Hepatocyte (in vitro differentiated cells): Measurements from ENCODE around the gene NAV2. TPM values are rescaled to one million over a fixed set of nuclear protein-coding genes. Genes with fewer than 3 reads are reported as not detected.

ENCODE experiments used
- DNase-seq: peaks from one replicate; pipeline ENCODE4 v3.0.0-alpha.2; 2016; ENCODE audit warnings: low spot score
- H2AFZ ChIP-seq: fragments of 200-600 bp; sonication (generic); 2 replicates; pipeline ENCODE4 v1.6.0; 2016; ENCODE audit warnings: antibody characterized with exemption, mild to moderate bottlenecking
- H3K27ac ChIP-seq: fragments of 200-600 bp; sonication (generic); 2 replicates; pipeline ENCODE4 v1.5.1; 2016; ENCODE audit warnings: mild to moderate bottlenecking
- H3K27me3 ChIP-seq: fragments of 200-600 bp; sonication (generic); 2 replicates; pipeline ENCODE4 v1.6.1; 2016
- H3K36me3 ChIP-seq: fragments of 200-600 bp; sonication (generic); replicated peaks from 2 replicates; pipeline ENCODE4 v1.5.1; 2016; ENCODE audit warnings: low read depth; ENCODE audit not compliant: insufficient read depth
- H3K4me1 ChIP-seq: fragments of 200-600 bp; sonication (generic); 2 replicates; pipeline ENCODE4 v1.5.1; 2016; ENCODE audit warnings: mild to moderate bottlenecking, moderate library complexity; ENCODE audit not compliant: insufficient read depth
- H3K4me2 ChIP-seq: fragments of 200-600 bp; sonication (generic); 2 replicates; pipeline ENCODE4 v1.6.0; 2016
- H3K4me3 ChIP-seq: fragments of 200-600 bp; sonication (generic); 2 replicates; pipeline ENCODE4 v1.5.1; 2016; ENCODE audit warnings: mild to moderate bottlenecking
- H3K79me2 ChIP-seq: fragments of 200-600 bp; sonication (generic); 2 replicates; pipeline ENCODE4 v1.6.0; 2017; ENCODE audit warnings: mild to moderate bottlenecking
- H3K9me2 ChIP-seq: fragments of 200-600 bp; sonication (generic); replicated peaks from 2 replicates; pipeline ENCODE4 v1.6.0; 2017; ENCODE audit warnings: mild to moderate bottlenecking; ENCODE audit not compliant: insufficient read depth
- H3K9me3 ChIP-seq: fragments of 200-600 bp; sonication (generic); 2 replicates; pipeline ENCODE4 v1.5.1; 2016; ENCODE audit warnings: low read depth, mild to moderate bottlenecking
- H4K20me1 ChIP-seq: fragments of 200-600 bp; sonication (generic); 2 replicates; pipeline ENCODE4 v1.6.0; 2016; ENCODE audit warnings: mild to moderate bottlenecking; ENCODE audit not compliant: insufficient read depth, poor library complexity, severe bottlenecking
- CTCF ChIP-seq: fragments of 200-600 bp; sonication (generic); IDR thresholded peaks from 2 replicates; pipeline ENCODE4 v1.5.1; 2016; ENCODE audit warnings: antibody characterized with exemption, mild to moderate bottlenecking; ENCODE audit not compliant: poor library complexity
- EZH2 ChIP-seq: fragments of 200-600 bp; sonication (generic); IDR thresholded peaks from 2 replicates; pipeline ENCODE4 v1.6.1; 2016; ENCODE audit warnings: antibody characterized with exemption, mild to moderate bottlenecking, borderline replicate concordance
- EZH2phosphoT487 ChIP-seq: fragments of 200-600 bp; sonication (generic); IDR thresholded peaks from one replicate; pipeline ENCODE4 v1.6.1; 2018; ENCODE audit warnings: antibody characterized with exemption, mild to moderate bottlenecking, low read depth, moderate library complexity; ENCODE audit not compliant: unreplicated experiment, severe bottlenecking
- WGBS: methylation state at CpG from one replicate; pipeline ENCODE4 v1.1.6; 2016; ENCODE audit warnings: low lambda C conversion rate; ENCODE audit errors: missing lambda C conversion rate; 5-methylcytosine and 5-hydroxymethylcytosine counted together
- polyA plus RNA-seq: library from polyadenylated mRNA; unstranded; fragments of >200 nt; fragmentation: Nextera tagmentation; extraction: Ambion mirVana; gene quantifications from 2 replicates; pipeline ENCODE4 v1.2.1, GENCODE V29; 2016
- total RNA-seq: library from RNA; depleted of rRNA; stranded (reverse); fragments of >200 nt; gene quantifications from 2 replicates; pipeline ENCODE4 v1.2.3, GENCODE V29; 2014

Gene NAV2
- total and polyA plus RNA-seq, 2 experiments from 2014 or later = 23.7 to 30.8 TPM

DNA sequence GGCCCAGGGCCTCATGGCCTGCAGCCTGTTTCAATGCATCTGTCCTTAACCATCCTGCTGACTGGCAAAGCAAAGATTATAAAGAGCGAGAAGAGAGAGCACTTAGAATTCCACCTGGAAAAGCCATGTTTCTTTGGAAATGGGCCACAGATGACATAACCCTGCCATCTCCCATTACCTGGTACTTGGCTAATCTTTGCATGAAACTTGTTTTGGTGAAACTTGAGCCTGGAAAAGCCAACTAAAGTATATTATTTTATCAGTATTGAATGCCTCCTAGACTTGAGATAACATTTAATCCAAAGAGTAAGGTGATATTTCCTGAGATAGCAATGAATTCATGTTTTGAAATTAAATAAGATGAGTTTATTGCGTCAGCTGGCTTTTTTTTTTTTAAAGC lies 72.6 kb downstream of the NAV2 start:
- no peak for DNase-seq
- no peaks in the 10 kb centered on the region for H3K27me3 ChIP-seq
- H3K4me3 ChIP-seq = no peak overlapping the region
- H3K36me3 ChIP-seq = no peaks in the 10 kb centered on the region
- no peaks in the 10 kb centered on the region for H4K20me1 ChIP-seq
- 84% methylated on average over 2 of the region's 2 CpGs for WGBS
- H3K9me2 ChIP-seq = no peaks in the 10 kb centered on the region
- no peaks in the 10 kb centered on the region for H3K9me3 ChIP-seq
- H3K27ac ChIP-seq = no peak overlapping the region
- TF ChIP-seq EZH2phosphoT487 (no peak), CTCF (no peak), EZH2 (no peak)
- H3K4me1 ChIP-seq = peaks cover 13% of the 10 kb centered on the region
- H2AFZ ChIP-seq = no peak overlapping the region
- H3K4me2 ChIP-seq = no peak overlapping the region
- H3K79me2 ChIP-seq = peaks cover 74% of the 10 kb centered on the region

GRCh38 chr11:19786644-19787043 lies 74.0 kb downstream of the NAV2 start:
- Histone ChIP-seq H3K79me2 (peaks cover 71% of the 10 kb centered on the region), H4K20me1 (no peaks in the 10 kb centered on the region)
- DNase-seq = no peak

GRCh38 chr11:19788435-19788834 lies 75.8 kb downstream of the NAV2 start:
- Histone ChIP-seq H3K4me3 (no peak overlapping the region), H3K27ac (peak overlapping the region; percentile 63), H3K4me1 (peaks cover 33% of the 10 kb centered on the region), H3K27me3 (no peaks in the 10 kb centered on the region), H3K36me3 (no peaks in the 10 kb centered on the region), H2AFZ (no peak overlapping the region), H3K9me2 (no peaks in the 10 kb centered on the region), H4K20me1 (no peaks in the 10 kb centered on the region), H3K9me3 (no peaks in the 10 kb centered on the region), H3K79me2 (peaks cover 56% of the 10 kb centered on the region), H3K4me2 (no peak overlapping the region)
- 91% methylated on average over 4 of the region's 4 CpGs for WGBS
- TF ChIP-seq EZH2 = no peak
- TF ChIP-seq EZH2phosphoT487 = no peak
- no peak for DNase-seq

More at GRCh38 chr11:19786644-19787043, 74.0 kb downstream of the NAV2 start:
- no peaks in the 10 kb centered on the region for H3K9me2 ChIP-seq
- H3K4me3 ChIP-seq = no peak overlapping the region
- no peaks in the 10 kb centered on the region for H3K9me3 ChIP-seq
- TF ChIP-seq EZH2phosphoT487 (no peak), EZH2 (no peak), CTCF (no peak)
- H3K36me3 ChIP-seq = no peaks in the 10 kb centered on the region
- WGBS = 90% methylated on average over 2 of the region's 2 CpGs
- H3K27ac ChIP-seq = no peak overlapping the region
- H3K4me2 ChIP-seq = no peak overlapping the region
- H3K27me3 ChIP-seq = no peaks in the 10 kb centered on the region
- H3K4me1 ChIP-seq = peaks cover 27% of the 10 kb centered on the region
- no peak overlapping the region for H2AFZ ChIP-seq

DNA sequence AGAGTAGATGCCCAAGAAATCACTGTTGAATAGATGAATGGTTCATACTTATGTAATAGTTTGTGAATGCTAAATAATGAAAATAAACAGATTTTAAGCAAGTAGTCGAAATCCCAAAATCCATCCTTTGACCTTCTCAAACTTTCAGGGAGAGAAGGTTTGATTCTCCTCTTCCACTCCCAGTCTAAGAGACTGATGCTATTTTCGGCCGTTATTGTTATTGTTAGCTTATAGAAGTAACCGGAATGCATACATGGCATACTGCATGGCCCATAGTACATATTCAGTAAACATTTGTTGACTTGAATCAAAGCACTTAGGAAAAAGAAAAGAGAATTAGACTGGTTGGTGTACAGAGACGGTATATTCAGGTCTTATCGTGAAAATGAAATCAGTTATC lies 76.6 kb downstream of the NAV2 start:
- Histone ChIP-seq H2AFZ (no peak overlapping the region), H3K4me3 (no peak overlapping the region), H3K4me1 (peaks cover 33% of the 10 kb centered on the region), H4K20me1 (no peaks in the 10 kb centered on the region), H3K27me3 (no peaks in the 10 kb centered on the region), H3K4me2 (peak overlapping the region; percentile 44), H3K36me3 (no peaks in the 10 kb centered on the region), H3K9me2 (no peaks in the 10 kb centered on the region), H3K79me2 (peaks cover 60% of the 10 kb centered on the region), H3K27ac (peak overlapping the region; percentile 63), H3K9me3 (no peaks in the 10 kb centered on the region)
- no peak for TF ChIP-seq EZH2phosphoT487
- TF ChIP-seq EZH2 = no peak
- TF ChIP-seq CTCF = no peak
- no peak for DNase-seq
- 73% methylated on average over 6 of the region's 6 CpGs for WGBS
